ENCODE measurements around the gene SLC6A17. TPM values are rescaled to one million over a fixed set of nuclear protein-coding genes. Genes with fewer than 3 reads are reported as not detected.

Gene SLC6A17
- total and polyA plus RNA-seq, 9 of the 15 experiments (the other 6 are each of a cell fraction or from before 2014, with no cell fraction given): not detected

DNA sequence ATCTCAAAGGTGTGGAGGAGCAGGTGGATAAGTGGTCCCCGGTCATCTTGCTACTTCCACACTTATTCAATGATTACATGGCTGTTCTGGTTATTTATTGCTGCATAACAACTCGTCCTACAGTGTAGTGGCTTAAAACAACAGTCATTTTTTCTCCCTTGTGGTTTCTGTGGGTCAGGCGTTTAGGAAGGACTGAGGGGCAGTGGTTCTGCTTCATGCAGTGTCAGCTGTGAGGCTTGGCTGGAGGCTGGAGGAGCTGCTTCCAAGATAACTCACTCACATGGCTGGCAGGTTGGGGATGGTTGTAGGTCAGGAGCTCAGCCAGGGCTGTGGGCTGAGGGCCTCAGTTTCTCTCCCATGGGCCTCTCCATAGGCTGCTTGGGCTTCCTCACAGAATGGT, 5.9 kb upstream of the SLC6A17 start:
- TF ChIP-seq CCNT2 (IDR thresholded peaks at IDR 0.05; ENCODE audit: borderline replicate concordance, extremely low read depth, insufficient read length, low read depth, low read length): no peak
- TF ChIP-seq TRIM24 (IDR thresholded peaks at IDR 0.05): no peak
- no peak for TF ChIP-seq ZNF12 (CRISPR knock-in tag; IDR thresholded peaks at IDR 0.05)
- in situ Hi-C loops (cut with MboI) (no loop called here), intact Hi-C loops (cut with micrococcal nuclease) (no loop called here)
- WGBS (ENCODE audit: insufficient coverage, low coverage, missing lambda C conversion rate): 0% methylated on average over 3 of the region's 3 CpGs
- Histone ChIP-seq H3K79me2 (ENCODE audit: control insufficient read depth, insufficient read depth, low read length) (no peaks in the 10 kb centered on the region), H3K4me3 (no peak overlapping the region), H2AFZ (ENCODE audit: low read depth, low read length) (no peak overlapping the region), H3K4me1 (replicated peaks in 1 of 2; ENCODE audit: control insufficient read depth in 2 of 2, insufficient read depth in 2 of 2, low read length in 2 of 2) (no peaks in the 10 kb centered on the region), H3K9me3 (replicated peaks; ENCODE audit: control insufficient read depth, insufficient read depth, low read depth, low read length) (no peaks in the 10 kb centered on the region), H3K4me2 (ENCODE audit: insufficient read depth, low read length) (no peak overlapping the region), H3K9ac (ENCODE audit: insufficient read depth in 1 of 2, low read depth in 2 of 2, low read length in 2 of 2) (no peak overlapping the region), H3K27ac (ENCODE audit: extremely low read depth, low read depth, low read length) (no peak overlapping the region), H3K27me3 (ENCODE audit: control insufficient read depth in 2 of 2, insufficient read depth in 2 of 2, low read length in 2 of 2) (peaks cover 7 to 22% of the 10 kb centered on the region in 2 experiments), H4K20me1 (replicated peaks; ENCODE audit: control insufficient read depth, insufficient read depth, low read length) (no peaks in the 10 kb centered on the region), H3K36me3 (ENCODE audit: control insufficient read depth, insufficient read depth, low read length) (no peaks in the 10 kb centered on the region), H3K9me1 (ENCODE audit: control insufficient read depth, insufficient read depth, low read length) (no peaks in the 10 kb centered on the region)
- no peak for FAIRE-seq
- CTCF ChIA-PET (ENCODE audit: low intra/inter-chr PET ratio): no interaction called here
- ATAC-seq: no peak
- POLR2A ChIA-PET: interaction anchor here (2.0 kb wide), 1 partner anchor 11 kb away, joined by 4 read pairs; no protein-coding TSS in a partner anchor
- no TSS peak for BruUV-seq (replicated peaks)
- no peak for DNase-seq (ENCODE audit: extremely low read depth in 1 of 4, low spot score in 3 of 4)

DNA sequence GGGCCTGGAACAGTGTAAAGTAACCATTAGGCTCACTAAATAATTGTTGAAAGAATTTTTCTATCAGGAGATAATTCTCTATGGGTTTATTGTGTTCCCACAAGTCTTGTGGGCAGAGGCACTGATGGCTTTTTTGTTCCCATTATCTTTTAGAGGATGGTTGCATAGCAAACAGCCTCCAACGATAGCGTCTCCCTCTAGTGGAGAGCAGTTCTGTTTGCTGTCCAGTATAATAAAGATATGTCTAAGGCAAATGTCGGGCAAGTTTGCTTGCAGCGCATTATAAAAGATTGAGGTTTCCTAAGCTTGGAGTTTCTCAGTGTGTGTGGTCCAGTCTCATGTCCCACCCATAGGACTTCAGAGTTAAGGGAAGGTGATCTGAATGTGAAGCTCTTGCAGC, 1.3 kb upstream of the SLC6A17 start:
- Histone ChIP-seq H3K4me3 (no peak overlapping the region), H3K9me1 (ENCODE audit: control insufficient read depth, insufficient read depth, low read length) (no peaks in the 10 kb centered on the region), H3K9me3 (replicated peaks; ENCODE audit: control insufficient read depth, insufficient read depth, low read depth, low read length) (no peaks in the 10 kb centered on the region), H3K4me2 (ENCODE audit: insufficient read depth, low read length) (no peak overlapping the region), H3K9ac (ENCODE audit: insufficient read depth in 1 of 2, low read depth in 2 of 2, low read length in 2 of 2) (no peak overlapping the region), H3K79me2 (ENCODE audit: control insufficient read depth, insufficient read depth, low read length) (no peaks in the 10 kb centered on the region), H4K20me1 (replicated peaks; ENCODE audit: control insufficient read depth, insufficient read depth, low read length) (no peaks in the 10 kb centered on the region), H3K4me1 (replicated peaks in 1 of 2; ENCODE audit: control insufficient read depth in 2 of 2, insufficient read depth in 2 of 2, low read length in 2 of 2) (peaks cover 0 to 15% of the 10 kb centered on the region in 2 experiments; a peak in 1 of 5 replicates), H3K27ac (ENCODE audit: extremely low read depth, low read depth, low read length) (no peak overlapping the region), H3K36me3 (ENCODE audit: control insufficient read depth, insufficient read depth, low read length) (no peaks in the 10 kb centered on the region), H3K27me3 (ENCODE audit: control insufficient read depth in 2 of 2, insufficient read depth in 2 of 2, low read length in 2 of 2) (peaks cover 10 to 37% of the 10 kb centered on the region in 2 experiments; a peak in 4 of 5 replicates), H2AFZ (ENCODE audit: low read depth, low read length) (no peak overlapping the region)
- WGBS (ENCODE audit: insufficient coverage, low coverage, missing lambda C conversion rate): 6% methylated on average over 4 of the region's 4 CpGs
- ATAC-seq (peak; percentile 77), FAIRE-seq (peak; percentile 35), DNase-seq (ENCODE audit: extremely low read depth in 1 of 4, low spot score in 3 of 4) (peak in 2 of 4 experiments; percentile 40 to 46)
- no TSS peak for BruUV-seq (replicated peaks)
- intact Hi-C loops (cut with micrococcal nuclease) (no loop called here), in situ Hi-C loops (cut with MboI) (no loop called here)
- ChIA-PET POLR2A (interaction anchor here (0.6 to 0.7 kb wide), 2 partner anchors 13 to 1135 kb away, joined by 3 read pairs; no protein-coding TSS in a partner anchor), CTCF (ENCODE audit: low intra/inter-chr PET ratio) (interaction anchor here (1.2 kb wide), 1 partner anchor 13 kb away, joined by 3 read pairs; no protein-coding TSS in a partner anchor)
- TF ChIP-seq RCOR1 (IDR thresholded peaks at IDR 0.05; ENCODE audit: borderline replicate concordance in 1 of 2, low read depth in 2 of 2, low read length in 2 of 2) (0 out of 4 replicates have a peak, but pooled peaks of 1 of the 2 experiments have one; percentile 12), SMC3 (conservative IDR thresholded peaks at IDR 0.05; ENCODE audit: insufficient read depth, low read depth, low read length) (0 out of 2 replicates have a peak, but pooled peaks have one; percentile 24), MXI1 (IDR thresholded peaks at IDR 0.05; ENCODE audit: low read depth, low read length) (no peak), RAD21 (CRISPR knock-in tag; conservative IDR thresholded peaks at IDR 0.05 in 1 of 2, IDR thresholded peaks at IDR 0.05 in 1 of 2) (peak in 1 of 2 experiments; percentile 43; a peak in 2 of 4 replicates), ETS1 (conservative IDR thresholded peaks at IDR 0.05; ENCODE audit: control insufficient read depth, low read depth, low read length) (no peak)
- TF ChIP-seq, protein P1, sequence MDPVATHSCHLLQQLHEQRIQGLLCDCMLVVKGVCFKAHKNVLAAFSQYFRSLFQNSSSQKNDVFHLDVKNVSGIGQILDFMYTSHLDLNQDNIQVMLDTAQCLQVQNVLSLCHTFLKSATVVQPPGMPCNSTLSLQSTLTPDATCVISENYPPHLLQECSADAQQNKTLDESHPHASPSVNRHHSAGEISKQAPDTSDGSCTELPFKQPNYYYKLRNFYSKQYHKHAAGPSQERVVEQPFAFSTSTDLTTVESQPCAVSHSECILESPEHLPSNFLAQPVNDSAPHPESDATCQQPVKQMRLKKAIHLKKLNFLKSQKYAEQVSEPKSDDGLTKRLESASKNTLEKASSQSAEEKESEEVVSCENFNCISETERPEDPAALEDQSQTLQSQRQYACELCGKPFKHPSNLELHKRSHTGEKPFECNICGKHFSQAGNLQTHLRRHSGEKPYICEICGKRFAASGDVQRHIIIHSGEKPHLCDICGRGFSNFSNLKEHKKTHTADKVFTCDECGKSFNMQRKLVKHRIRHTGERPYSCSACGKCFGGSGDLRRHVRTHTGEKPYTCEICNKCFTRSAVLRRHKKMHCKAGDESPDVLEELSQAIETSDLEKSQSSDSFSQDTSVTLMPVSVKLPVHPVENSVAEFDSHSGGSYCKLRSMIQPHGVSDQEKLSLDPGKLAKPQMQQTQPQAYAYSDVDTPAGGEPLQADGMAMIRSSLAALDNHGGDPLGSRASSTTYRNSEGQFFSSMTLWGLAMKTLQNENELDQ (CRISPR knock-in tag; IDR thresholded peaks at IDR 0.05; ENCODE audit: borderline replicate concordance): no peak

All from K562 (cell line).